GM12878 (cell line): ENCODE measurements around the gene TRIM17.

Experiments
- JUNB ChIP-seq: IDR thresholded peaks from 2 replicates; pipeline ENCODE4 v1.6.1; 2016; ENCODE audit warnings: antibody characterized with exemption, mild to moderate bottlenecking
- POLR2A ChIP-seq: IDR thresholded peaks from 2 replicates; pipeline ENCODE4 v1.6.1; 2011; ENCODE audit warnings: low read depth, mild to moderate bottlenecking, low read length
- ZNF384 ChIP-seq: IDR thresholded peaks from 2 replicates; pipeline ENCODE4 v1.6.1; 2012; ENCODE audit warnings: low read depth, mild to moderate bottlenecking, low read length, improper control_type of control experiment, borderline replicate concordance

DNA sequence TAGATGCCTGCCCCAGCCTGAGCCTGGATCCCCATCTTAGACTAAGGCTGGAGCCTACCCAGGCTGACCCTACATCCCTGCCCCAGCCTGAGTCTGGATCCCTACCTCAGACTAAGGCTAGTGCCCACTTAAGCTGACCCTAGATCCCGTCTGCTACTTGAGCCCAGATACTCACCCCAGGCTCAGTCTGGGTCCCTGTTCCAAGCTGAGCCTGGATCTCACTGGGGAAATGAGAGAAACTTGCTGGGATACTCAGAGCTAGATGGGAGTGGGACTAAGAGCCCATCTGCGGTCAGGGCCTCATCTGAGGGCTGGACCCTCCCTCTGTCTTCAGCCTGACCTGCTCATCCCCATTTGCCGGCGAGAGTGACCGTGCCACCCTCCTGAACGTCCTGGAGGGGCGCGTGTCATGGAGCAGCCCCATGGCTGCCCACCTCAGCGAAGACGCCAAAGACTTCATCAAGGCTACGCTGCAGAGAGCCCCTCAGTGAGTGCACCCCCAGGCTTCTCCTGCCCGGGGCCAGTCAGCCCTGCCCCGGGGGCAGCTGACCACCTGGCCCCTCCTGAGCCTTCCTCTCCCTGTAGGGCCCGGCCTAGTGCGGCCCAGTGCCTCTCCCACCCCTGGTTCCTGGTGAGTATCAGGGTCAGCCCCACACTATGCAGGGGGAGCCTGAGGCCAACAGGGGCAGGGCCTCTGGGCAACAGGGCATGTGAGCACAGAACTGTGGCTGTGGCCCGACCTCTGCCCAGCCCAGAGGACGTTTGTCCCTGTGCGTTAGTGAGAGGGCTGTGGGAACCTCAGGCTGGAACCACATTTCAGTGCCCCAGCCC is 46.8 kb downstream of the TRIM17 start:
- no peak for TF ChIP-seq ZNF384
- no peak for TF ChIP-seq JUNB
- TF ChIP-seq POLR2A: no peak
